ENCODE results near the gene NRROS.

Gene NRROS

GRCh38 chr3:196639483-196640296 is at the start of gene NRROS:
Gene NRROS (plus strand): TSS chr3:196639694. CDS start chr3:196654540, 14,846 bp downstream.
- H3K4me3 ChIP-seq (ENCODE audit: low read depth, low read length) = peak within 1 kb of the TSS; percentile 85
- peak; percentile 92 for DNase-seq (ENCODE audit: low read depth)
- no peak for TF ChIP-seq CTCF (IDR thresholded peaks at IDR 0.05; ENCODE audit: insufficient read depth, low read depth, low read length, missing control alignments)

GRCh38 chr3:196590279-196590678 is 49.2 kb upstream of the NRROS start:
- no peak for DNase-seq (ENCODE audit: low read depth)
- no peak overlapping the region for H3K4me3 ChIP-seq (ENCODE audit: low read depth, low read length)
- no peak for TF ChIP-seq CTCF (IDR thresholded peaks at IDR 0.05; ENCODE audit: insufficient read depth, low read depth, low read length, missing control alignments)

GRCh38 chr3:196596355-196596754 is 43.1 kb upstream of the NRROS start:
- no peak for DNase-seq (ENCODE audit: low read depth)
- TF ChIP-seq CTCF (IDR thresholded peaks at IDR 0.05; ENCODE audit: insufficient read depth, low read depth, low read length, missing control alignments) = no peak
- no peak overlapping the region for H3K4me3 ChIP-seq (ENCODE audit: low read depth, low read length)

- H3K4me3 ChIP-seq (ENCODE audit: low read depth, low read length) = peak overlapping the region; percentile 31
- DNase-seq (ENCODE audit: low read depth) = peak; percentile 14
Measured at GRCh38 chr3:196597971-196598733, 41.3 kb upstream of the NRROS start.

GRCh38 chr3:196599734-196600128 is 39.8 kb upstream of the NRROS start:
- no peak overlapping the region for H3K4me3 ChIP-seq (ENCODE audit: low read depth, low read length)
- TF ChIP-seq CTCF (IDR thresholded peaks at IDR 0.05; ENCODE audit: insufficient read depth, low read depth, low read length, missing control alignments) = no peak
- DNase-seq (ENCODE audit: low read depth) = no peak

- DNase-seq (ENCODE audit: low read depth) = no peak
- TF ChIP-seq CTCF (IDR thresholded peaks at IDR 0.05; ENCODE audit: insufficient read depth, low read depth, low read length, missing control alignments) = no peak
- H3K4me3 ChIP-seq (ENCODE audit: low read depth, low read length) = no peak overlapping the region
Measured at GRCh38 chr3:196600359-196600758, 39.1 kb upstream of the NRROS start.

GRCh38 chr3:196602673-196603072 is 36.8 kb upstream of the NRROS start:
- H3K4me3 ChIP-seq (ENCODE audit: low read depth, low read length) = no peak overlapping the region
- DNase-seq (ENCODE audit: low read depth) = no peak
- TF ChIP-seq CTCF (IDR thresholded peaks at IDR 0.05; ENCODE audit: insufficient read depth, low read depth, low read length, missing control alignments) = no peak

Measured in GM12865 (cell line).